Measurements from ENCODE around the gene GALNT11. TPM values are rescaled to one million over a fixed set of nuclear protein-coding genes. Genes with fewer than 3 reads are reported as not detected.

The GALNT11 gene
- total RNA-seq, 1 donor, result 30.9 TPM

- no peaks in the 10 kb centered on the region for H3K27me3 ChIP-seq (ENCODE audit: insufficient read depth, low read length)
- H3K9me3 ChIP-seq (ENCODE audit: low read depth, low read length), result no peaks in the 10 kb centered on the region
- no peaks in the 10 kb centered on the region for H3K4me1 ChIP-seq (ENCODE audit: insufficient read depth, low read length)
- H3K4me3 ChIP-seq (ENCODE audit: low read length), result no peak overlapping the region
These were observed 81.5 kb downstream of the GALNT11 start for GRCh38 chr7:152106990-152107389.

GRCh38 chr7:152107945-152108344, 82.5 kb downstream of the GALNT11 start:
- Histone ChIP-seq H3K4me3 (ENCODE audit: low read length) (no peak overlapping the region), H3K27me3 (ENCODE audit: insufficient read depth, low read length) (no peaks in the 10 kb centered on the region), H3K9me3 (ENCODE audit: low read depth, low read length) (no peaks in the 10 kb centered on the region), H3K4me1 (ENCODE audit: insufficient read depth, low read length) (no peaks in the 10 kb centered on the region)

GRCh38 chr7:152108359-152108758, 82.9 kb downstream of the GALNT11 start:
- Histone ChIP-seq H3K4me1 (ENCODE audit: insufficient read depth, low read length) (no peaks in the 10 kb centered on the region), H3K27me3 (ENCODE audit: insufficient read depth, low read length) (no peaks in the 10 kb centered on the region), H3K9me3 (ENCODE audit: low read depth, low read length) (no peaks in the 10 kb centered on the region), H3K4me3 (ENCODE audit: low read length) (no peak overlapping the region)

DNA sequence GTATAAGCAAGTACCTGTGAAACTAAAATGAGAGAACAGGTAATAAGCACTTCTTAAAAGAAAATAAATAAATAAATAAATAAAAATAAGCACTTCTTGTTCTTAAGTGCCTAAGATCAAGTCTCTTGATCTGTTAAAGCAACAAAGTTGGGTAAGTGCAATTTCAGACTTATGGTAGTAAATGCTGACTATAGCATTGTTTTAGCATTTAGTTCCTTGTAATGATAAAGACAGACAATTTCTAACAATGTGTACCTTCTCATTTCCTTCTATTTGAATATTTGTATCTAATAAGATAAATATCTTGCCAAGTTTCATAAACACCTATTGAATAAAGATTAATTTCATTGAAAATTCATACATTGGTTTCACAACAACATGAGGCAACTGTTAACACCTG, 87.4 kb downstream of the GALNT11 start:
- Histone ChIP-seq H3K4me1 (ENCODE audit: insufficient read depth, low read length) (no peaks in the 10 kb centered on the region), H3K4me3 (ENCODE audit: low read length) (no peak overlapping the region), H3K9me3 (ENCODE audit: low read depth, low read length) (no peaks in the 10 kb centered on the region), H3K27me3 (ENCODE audit: insufficient read depth, low read length) (no peaks in the 10 kb centered on the region)

DNA sequence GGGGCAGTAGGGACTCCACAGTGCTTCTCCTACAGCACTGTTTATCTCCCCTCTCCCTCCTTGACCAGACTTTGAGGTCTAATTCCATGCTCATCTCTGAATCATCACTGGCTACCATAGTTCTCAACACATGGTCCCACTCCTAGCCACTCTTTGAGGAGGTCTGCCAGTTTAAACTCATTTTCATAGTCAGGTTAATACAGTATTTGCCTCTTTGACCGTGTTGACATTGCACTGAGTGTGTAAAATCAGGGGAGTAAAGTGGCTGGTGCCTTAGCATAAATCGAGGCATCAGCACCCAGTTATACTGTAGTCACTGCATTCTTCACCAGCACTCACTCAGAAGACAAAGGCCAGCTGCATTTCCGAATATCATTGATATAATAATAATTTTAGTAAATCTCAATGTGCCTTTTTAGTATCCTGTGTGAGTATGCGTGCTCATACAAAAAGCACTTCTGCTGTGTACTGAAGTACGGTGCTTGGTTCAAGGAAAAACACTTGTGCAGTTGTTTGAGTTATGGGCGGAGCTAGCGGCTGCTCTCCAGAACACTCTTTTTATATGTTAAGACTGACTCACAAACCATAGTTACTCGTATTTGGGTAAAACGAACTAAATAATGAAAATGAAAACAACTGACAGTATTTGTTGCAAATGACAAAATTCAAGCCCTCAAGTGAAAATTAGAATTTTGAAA, 89.7 kb downstream of the GALNT11 start:
- Histone ChIP-seq H3K4me3 (ENCODE audit: low read length) (no peak overlapping the region), H3K27me3 (ENCODE audit: insufficient read depth, low read length) (no peaks in the 10 kb centered on the region), H3K9me3 (ENCODE audit: low read depth, low read length) (no peaks in the 10 kb centered on the region), H3K4me1 (ENCODE audit: insufficient read depth, low read length) (no peaks in the 10 kb centered on the region)

DNA sequence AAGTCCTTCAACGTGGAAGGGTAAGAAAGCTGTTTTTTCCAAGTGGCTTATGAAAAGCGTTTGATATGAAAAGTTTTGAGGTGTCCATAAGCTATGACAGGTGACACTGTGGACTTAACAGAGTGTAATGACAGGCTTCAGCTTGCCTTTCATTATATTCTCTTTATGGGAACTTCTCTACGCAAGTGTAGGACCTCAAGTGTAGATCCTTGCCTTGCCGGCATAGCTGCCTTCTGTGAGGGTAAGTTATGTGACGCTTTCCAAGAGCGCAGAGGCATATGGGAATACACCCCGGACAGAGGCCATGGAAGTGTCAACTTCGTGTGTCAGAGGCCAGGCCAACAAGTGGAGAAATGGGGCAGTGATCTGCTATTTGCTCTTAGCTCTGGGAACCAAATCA, 91.9 kb downstream of the GALNT11 start:
- no peaks in the 10 kb centered on the region for H3K27me3 ChIP-seq (ENCODE audit: insufficient read depth, low read length)
- no peak overlapping the region for H3K4me3 ChIP-seq (ENCODE audit: low read length)
- H3K9me3 ChIP-seq (ENCODE audit: low read depth, low read length), result no peaks in the 10 kb centered on the region
- H3K4me1 ChIP-seq (ENCODE audit: insufficient read depth, low read length), result no peaks in the 10 kb centered on the region

GRCh38 chr7:152120210-152120609, 94.7 kb downstream of the GALNT11 start:
- Histone ChIP-seq H3K9me3 (ENCODE audit: low read depth, low read length) (no peaks in the 10 kb centered on the region), H3K4me1 (ENCODE audit: insufficient read depth, low read length) (no peaks in the 10 kb centered on the region), H3K27me3 (ENCODE audit: insufficient read depth, low read length) (no peaks in the 10 kb centered on the region), H3K4me3 (ENCODE audit: low read length) (no peak overlapping the region)

DNA sequence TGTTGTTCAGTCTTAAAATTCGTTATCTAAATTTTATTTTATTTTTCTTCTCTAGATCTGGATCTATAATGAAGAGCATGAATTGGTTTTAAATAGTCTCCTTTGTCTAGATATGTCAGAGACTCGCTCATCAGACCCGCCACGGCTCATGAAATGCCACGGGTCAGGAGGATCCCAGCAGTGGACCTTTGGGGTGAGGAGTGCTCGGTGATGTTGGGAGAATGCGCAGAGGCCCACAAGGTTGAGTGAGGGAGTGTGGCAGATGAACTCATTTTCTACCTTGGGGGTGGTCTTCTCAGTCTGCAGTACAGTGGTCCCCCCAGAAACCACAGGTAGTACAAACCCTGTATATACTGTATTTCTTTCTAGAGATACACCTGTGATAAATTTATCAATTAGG, 95.3 kb downstream of the GALNT11 start:
- no peaks in the 10 kb centered on the region for H3K9me3 ChIP-seq (ENCODE audit: low read depth, low read length)
- no peaks in the 10 kb centered on the region for H3K27me3 ChIP-seq (ENCODE audit: insufficient read depth, low read length)
- no peak overlapping the region for H3K4me3 ChIP-seq (ENCODE audit: low read length)
- no peaks in the 10 kb centered on the region for H3K4me1 ChIP-seq (ENCODE audit: insufficient read depth, low read length)

DNA sequence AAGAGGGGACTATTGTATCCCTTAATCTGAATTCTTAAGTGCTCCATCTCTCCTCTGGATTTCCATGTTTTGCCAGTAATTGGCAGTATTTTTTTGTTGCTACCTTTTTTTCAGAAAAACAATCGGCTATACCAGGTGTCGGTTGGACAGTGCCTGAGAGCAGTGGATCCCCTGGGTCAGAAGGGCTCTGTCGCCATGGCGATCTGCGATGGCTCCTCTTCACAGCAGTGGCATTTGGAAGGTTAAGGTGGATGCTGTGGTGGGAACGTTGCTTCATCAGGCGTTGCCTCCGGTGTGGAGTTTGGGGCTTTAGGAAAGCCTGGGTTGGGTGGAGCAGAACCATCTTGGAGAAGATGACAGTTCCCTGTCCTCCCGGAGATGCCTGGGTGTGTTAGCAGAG, 96.0 kb downstream of the GALNT11 start:
- Histone ChIP-seq H3K27me3 (ENCODE audit: insufficient read depth, low read length) (no peaks in the 10 kb centered on the region), H3K4me3 (ENCODE audit: low read length) (no peak overlapping the region), H3K9me3 (ENCODE audit: low read depth, low read length) (no peaks in the 10 kb centered on the region), H3K4me1 (ENCODE audit: insufficient read depth, low read length) (no peaks in the 10 kb centered on the region)

GRCh38 chr7:152122540-152122939, 97.1 kb downstream of the GALNT11 start:
- Histone ChIP-seq H3K27me3 (ENCODE audit: insufficient read depth, low read length) (no peaks in the 10 kb centered on the region), H3K9me3 (ENCODE audit: low read depth, low read length) (no peaks in the 10 kb centered on the region), H3K4me3 (ENCODE audit: low read length) (no peak overlapping the region), H3K4me1 (ENCODE audit: insufficient read depth, low read length) (no peaks in the 10 kb centered on the region)

DNA sequence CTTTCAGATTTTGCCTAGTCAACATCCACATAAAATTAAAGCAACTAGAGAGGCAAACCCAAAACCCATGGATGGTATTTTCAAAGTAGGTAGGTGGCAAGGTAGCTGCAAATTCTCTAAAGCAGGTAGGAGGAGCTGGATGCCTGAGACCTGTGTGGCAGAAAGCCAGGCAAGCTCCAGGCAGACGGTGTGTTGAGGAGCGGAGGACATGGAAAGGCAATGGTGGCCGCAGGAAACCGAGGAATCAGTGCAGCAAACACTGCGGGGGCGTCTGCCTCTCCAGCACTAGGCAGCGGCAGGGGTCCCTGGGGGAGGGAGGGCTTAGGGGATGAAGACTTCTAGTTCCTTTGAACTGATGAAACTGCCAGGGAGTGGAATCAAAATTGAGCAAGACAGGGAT, 101.3 kb downstream of the GALNT11 start:
- H3K27me3 ChIP-seq (ENCODE audit: insufficient read depth, low read length), result no peaks in the 10 kb centered on the region
- no peaks in the 10 kb centered on the region for H3K9me3 ChIP-seq (ENCODE audit: low read depth, low read length)
- H3K4me1 ChIP-seq (ENCODE audit: insufficient read depth, low read length), result no peaks in the 10 kb centered on the region
- H3K4me3 ChIP-seq (ENCODE audit: low read length), result no peak overlapping the region

- no peaks in the 10 kb centered on the region for H3K27me3 ChIP-seq (ENCODE audit: insufficient read depth, low read length)
These were observed 101.8 kb downstream of the GALNT11 start for GRCh38 chr7:152127229-152127628.

DNA sequence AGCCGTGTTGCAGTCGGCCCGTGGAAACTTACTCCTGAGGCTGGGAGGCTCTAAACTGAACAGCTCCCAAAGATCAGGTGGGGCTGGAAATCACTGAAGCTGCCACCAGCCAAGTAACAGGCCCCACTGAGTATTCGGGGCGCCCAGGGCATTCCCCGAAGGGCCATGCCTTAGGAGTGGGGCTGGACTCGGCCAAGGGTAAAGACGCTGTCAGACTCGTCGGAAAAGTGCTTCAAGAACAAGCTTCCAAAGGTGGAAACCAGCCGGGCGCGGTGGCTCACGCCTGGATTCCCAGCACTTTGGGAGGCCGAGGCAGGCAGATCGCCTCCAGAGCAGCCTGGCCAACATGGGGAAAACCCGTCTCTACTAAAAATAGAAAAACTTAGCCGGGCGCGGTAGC, 102.8 kb downstream of the GALNT11 start:
- no peaks in the 10 kb centered on the region for H3K9me3 ChIP-seq (ENCODE audit: low read depth, low read length)
- no peak overlapping the region for H3K4me3 ChIP-seq (ENCODE audit: low read length)
- H3K27me3 ChIP-seq (ENCODE audit: insufficient read depth, low read length), result no peaks in the 10 kb centered on the region
- no peaks in the 10 kb centered on the region for H3K4me1 ChIP-seq (ENCODE audit: insufficient read depth, low read length)

More at GRCh38 chr7:152127229-152127628, 101.8 kb downstream of the GALNT11 start:
- Histone ChIP-seq H3K4me3 (ENCODE audit: low read length) (no peak overlapping the region), H3K4me1 (ENCODE audit: insufficient read depth, low read length) (no peaks in the 10 kb centered on the region), H3K9me3 (ENCODE audit: low read depth, low read length) (no peaks in the 10 kb centered on the region)

- no peaks in the 10 kb centered on the region for H3K4me1 ChIP-seq (ENCODE audit: insufficient read depth, low read length)
- no peak overlapping the region for H3K4me3 ChIP-seq (ENCODE audit: low read length)
- H3K9me3 ChIP-seq (ENCODE audit: low read depth, low read length), result no peaks in the 10 kb centered on the region
- no peaks in the 10 kb centered on the region for H3K27me3 ChIP-seq (ENCODE audit: insufficient read depth, low read length)
These were observed 103.4 kb downstream of the GALNT11 start for GRCh38 chr7:152128741-152129461.

DNA sequence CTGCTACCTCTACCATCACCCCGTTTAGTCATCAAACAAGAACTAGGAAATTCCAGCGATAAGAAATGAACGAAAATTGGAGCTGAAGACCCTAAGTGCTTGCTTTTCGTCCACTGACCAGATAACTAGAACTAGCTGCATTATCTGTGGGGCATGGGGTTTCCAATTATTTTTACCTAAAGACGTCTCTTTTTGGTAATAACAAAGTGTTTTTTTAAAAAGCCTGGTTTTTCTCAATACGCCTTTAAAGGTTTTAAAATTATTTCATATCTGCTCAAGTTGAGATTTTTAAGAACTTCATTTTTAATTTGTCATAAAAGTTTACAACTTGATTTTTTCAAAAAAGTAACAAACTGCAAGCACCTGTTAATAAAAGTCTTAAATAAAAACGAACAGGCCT, 104.2 kb downstream of the GALNT11 start:
- no peaks in the 10 kb centered on the region for H3K4me1 ChIP-seq (ENCODE audit: insufficient read depth, low read length)
- no peak overlapping the region for H3K4me3 ChIP-seq (ENCODE audit: low read length)

More for the DNA sequence above, 104.2 kb downstream of the GALNT11 start:
- Histone ChIP-seq H3K9me3 (ENCODE audit: low read depth, low read length) (no peaks in the 10 kb centered on the region), H3K27me3 (ENCODE audit: insufficient read depth, low read length) (no peaks in the 10 kb centered on the region)

Measured in mononuclear cell (primary cell).